Cerebellar nuclear complex (tissue), 1 donor: ENCODE measurements around the gene ZNF750.
"Not testable (repeated sequence)": the region's sequence is repeated elsewhere in the genome, so short reads cannot be mapped to it uniquely, and the experiment has no call there.

ENCODE experiments used
- DNase-seq, 2 experiments: peaks; one replicate each; lab custom pipeline; 2025; lab: John Stamatoyannopoulos, UW

ZNF750 gene

DNA sequence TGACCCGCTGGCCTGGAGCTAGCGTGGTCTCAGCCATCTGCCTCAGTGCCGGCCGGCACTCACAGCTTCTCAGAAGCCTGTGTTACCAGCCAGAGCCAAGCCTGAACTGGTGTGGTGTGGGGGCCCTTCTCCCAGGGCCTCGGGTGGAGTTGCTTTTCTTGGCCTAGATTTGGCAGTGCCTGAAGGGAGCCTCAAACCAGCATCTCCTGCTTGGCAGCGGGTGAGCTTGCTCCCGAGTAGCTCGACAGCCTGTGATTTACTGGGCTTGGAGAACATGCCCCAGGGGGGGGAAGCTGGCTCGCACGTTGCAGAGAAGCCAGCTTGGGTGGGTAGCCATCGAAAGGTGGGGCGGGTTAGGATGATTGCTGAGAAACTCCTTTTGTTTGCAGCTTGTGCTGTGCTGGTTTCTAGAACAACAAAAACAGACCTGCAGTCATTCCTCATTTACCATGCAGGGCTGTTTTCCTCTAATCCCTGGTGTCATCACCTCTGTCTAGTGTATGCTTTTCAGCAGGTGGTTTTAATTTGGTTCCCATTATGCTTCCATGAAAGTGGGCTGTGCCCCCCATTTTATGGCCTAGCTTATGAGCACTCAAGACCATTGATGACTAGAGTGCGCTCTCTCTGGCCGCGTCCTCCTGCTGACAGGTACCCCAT lies 45.7 kb downstream of the ZNF750 start:
- DNase-seq: no peak

DNA sequence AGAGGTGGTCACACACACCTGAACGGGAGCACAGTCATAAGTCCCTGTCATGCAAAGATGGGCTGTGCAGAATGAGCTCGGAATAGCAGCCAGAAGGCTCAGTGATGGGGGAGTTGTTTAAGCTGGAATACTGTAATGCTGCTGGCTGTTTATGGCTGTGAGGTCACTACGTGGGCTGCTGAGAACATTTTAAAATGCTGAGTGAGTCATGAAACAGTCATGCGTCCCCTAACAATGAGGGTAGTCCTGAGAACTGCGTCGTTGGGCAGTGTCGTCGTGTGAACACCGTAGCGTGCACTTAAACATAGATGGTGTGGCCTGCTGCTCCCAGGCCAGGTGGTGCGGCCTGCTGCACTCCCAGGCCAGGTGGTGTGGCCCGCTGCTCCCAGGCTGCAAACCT lies 48.3 kb downstream of the ZNF750 start:
- no peak for DNase-seq

DNA sequence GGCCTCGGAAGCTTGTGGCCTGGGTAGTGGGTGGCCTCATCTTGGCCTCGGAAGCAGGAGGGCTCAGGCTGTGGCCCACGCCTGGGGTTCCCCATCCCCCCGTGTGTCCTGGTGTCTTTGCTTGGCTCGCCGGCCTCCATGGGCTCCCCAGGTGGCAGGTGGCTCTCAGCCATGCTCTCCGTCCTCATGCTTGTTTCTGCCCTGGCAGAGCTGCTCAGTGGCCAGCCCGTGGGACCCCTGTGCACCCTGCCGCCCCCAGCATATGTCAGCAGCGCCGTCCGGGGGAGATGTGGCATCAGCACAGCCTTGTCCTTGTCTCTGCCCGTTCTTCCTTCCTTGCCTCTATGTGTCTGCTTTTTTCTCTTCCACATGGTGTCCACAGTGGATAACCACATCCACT lies 49.4 kb downstream of the ZNF750 start:
- no peak for DNase-seq

DNA sequence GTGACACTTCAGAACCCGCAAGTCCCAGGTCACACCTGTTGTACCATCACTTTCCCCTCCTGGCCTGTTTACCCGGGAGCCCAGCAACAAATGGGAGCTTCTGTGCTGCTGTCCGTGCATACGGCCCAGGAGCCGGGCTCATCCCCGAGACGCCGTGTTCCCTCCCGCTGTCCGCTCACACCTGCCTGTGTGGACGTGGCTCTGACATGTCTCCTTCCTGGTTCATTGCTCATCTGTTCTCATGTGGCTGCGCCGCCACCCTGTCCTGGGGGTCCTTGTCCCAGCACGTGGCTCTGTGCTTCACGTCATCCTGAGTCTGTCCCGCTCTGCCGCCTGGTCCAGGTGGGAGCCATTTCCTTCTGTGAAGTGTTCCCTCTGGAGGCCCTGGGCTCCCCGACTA lies 50.0 kb downstream of the ZNF750 start:
- no peak for DNase-seq

DNA sequence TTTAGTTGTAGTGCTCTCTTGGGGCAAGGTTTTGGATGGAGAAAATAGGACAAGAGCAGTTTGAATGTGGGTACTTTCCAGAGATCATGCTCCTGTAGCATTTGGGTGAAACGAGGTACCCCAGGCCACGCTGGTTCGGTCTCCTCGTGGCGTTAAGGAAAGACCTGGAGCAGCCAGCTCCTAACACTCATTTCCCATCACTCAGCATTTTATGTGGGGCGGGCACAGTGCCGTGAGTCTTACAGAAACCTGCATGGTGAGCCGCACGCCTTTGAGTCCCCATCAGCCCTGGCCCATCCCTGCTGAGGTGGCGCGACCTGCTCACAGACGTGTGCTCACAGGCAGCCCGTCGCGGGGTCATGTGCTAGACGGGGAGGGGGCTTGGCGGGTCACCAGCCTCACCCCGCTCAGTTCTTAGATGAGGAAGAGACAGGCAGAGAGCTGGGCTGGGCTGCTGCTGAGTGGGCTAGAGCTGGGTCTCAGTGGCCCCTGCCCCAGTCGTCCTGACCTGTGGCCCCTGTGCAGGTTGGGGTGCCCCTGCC lies 50.7 kb downstream of the ZNF750 start:
- no peak for DNase-seq

DNA sequence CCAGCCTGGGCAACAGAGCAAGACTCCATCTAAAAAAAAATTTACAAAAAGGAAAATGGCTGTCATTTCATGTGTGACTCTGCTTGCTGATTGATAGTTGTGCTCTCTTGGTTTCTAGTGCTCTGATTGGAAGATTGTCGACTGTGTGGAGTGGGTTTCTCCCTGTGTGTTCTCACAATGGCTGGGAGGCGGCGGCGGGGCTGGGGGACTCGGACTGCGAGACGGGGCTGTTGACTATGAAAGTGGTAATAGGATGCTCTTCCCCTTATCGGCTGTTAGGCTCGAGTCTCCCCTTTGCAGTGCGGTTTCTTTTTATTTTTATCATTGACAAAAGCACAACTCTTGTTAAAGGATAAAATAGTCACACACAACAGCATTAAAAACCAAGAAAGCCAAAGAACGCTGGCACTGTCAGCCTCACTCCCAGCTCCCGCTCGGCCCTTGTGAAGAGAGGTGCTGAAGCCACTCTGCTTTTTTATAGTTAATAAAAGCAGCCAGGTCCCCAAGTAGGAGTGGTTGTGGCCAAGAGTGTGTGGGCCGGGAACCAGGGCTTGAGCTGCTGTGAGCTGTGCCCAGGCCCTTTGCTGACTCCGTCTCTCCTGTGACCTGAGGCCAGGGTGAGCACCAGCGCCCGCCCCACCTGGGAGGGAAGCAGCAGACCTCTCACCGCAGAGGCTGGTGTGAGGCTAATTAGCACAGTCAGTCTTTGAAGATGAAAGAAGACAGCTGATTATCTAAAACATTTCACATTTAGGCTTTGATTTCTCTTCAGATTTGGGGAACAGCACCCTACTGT lies 51.4 kb downstream of the ZNF750 start:
- DNase-seq: no peak

DNA sequence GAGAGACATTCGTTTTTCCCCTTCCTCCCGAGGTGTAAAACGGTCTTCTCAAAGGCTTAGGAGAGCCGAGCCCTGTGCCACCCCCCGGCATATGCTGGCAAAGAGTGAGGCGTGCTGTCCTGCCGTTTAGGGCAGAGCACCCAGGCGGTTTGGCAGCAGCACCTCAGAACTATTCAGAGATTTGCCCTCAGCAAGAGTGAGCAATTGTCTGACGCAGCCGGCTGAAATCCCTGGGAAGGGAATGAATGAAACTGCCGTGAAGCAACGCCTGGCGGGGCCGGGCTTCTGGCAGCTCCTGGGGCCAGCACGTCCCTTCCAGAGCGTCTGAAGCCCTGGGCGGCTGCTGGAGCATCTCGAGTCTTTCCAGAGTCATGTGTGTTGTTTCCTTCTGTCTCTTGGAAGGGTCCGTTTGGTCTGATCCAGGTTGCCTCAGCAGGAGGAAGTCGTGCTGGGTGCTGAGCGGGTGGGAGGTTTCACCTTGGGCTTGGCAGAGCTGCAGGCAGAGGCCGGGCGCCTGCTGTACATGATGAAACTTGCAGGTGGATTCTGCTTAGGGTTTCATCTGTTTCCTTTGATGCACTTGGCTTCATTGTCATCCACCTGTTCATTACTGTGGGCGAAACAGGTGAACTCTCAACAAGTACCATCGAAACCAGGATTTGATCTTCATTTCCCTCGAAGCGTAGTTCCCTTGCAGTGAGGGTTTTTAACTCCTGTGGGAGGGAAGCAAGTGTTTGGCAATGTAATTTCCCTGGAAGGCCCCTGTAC lies 52.6 kb downstream of the ZNF750 start:
- no peak for DNase-seq

DNA sequence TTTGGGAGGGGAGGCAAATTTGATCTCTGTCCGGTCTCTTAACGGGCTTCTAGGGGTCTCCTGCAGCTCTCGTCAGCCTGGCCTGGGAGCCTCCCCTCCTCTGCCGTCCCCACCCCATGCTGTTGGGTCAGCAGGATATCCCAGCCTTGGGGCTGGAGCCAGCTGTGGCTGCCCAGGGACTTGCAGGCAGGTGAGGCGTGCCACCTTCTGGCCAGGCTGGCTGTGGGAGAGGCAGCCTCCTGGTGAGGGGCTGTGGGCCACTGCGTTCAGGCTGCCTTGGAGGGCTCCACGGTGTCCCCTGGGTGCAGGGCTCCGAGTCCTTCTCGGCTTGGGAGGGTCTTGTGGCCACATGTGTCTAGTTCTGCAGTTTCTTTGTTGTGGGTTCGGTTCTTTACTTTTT lies 53.4 kb downstream of the ZNF750 start:
- no peak for DNase-seq

DNA sequence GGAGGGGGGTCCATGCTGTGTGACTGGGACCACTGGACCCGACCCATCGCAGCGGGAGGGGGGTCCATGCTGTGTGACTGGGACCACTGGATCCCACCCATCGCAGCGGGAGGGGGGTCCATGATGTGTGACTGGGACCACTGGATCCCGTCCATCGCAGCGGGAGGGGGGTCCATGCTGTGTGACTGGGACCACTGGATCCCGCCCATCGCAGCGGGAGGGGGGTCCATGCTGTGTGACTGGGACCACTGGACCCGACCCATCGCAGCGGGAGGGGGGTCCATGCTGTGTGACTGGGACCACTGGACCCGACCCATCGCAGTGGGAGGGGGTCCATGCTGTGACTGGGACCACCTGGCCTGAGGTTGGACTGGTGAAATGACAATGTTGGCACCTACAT lies 54.2 kb downstream of the ZNF750 start:
- not testable (repeated sequence) for DNase-seq

DNA sequence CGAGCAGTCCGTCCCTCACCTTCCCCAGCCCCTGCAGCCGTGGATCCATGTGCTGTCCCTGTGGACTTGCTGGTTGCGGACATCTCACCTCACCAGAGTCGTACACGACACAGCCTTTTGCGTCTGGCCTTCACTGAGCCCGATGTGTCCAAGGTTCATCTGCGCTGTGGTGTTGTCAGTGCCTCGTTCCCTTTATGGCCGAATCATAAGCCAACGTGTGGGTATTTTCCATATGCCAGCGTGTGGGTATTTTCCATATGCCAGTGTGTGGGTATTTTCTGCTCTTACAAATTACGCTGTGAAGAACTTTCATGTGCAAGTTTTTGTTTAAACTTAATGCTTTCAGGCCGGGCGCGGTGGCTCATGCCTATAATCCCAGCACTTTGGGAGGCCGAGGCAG lies 56.3 kb downstream of the ZNF750 start:
- no peak for DNase-seq

DNA sequence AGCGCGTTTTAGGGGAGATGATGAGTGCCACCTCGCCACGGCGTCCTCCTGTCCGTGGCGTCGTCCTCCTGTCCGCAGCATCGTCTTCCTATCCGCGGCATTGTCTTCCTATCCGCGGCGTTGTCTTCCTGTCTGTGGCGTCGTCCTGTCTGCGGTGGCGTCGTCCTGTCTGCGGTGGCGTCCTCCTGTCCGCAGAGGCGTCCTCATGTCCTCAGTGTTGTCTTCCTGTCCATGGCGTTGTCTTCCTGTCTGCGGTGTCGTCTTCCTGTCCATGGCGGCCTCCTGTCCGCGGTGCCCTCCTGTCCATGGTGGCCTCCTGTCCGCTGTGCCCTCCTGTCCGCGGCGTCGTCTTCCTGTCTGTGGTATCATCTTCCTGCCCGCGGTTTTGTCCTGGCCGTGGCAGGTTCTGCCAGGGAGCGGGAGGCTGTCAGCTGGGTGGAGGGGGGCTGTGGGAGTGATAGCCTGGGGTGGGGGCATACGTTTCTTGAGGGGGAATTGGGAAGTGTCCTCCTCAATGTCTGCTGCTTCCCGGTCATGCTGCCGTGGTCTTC lies 57.1 kb downstream of the ZNF750 start:
- DNase-seq: no peak

DNA sequence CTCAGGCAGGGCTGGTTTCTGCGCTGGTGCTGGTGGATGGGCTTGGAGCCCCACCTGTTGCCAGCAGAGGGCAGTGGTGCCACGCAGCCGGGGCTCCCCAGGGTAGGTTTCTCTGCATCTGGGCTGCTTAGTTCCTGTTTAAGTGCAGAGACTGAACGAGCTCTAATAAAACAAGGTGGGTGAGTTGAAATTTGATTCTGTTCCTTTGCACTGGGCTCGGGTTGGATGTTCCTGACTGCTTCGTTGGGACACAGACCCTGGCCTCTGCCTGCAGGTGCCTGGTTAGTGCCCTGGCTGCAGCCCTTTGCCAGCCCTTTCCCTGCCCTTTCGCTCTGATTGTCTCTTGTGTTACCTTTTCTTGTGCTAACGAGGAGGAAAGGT lies 57.9 kb downstream of the ZNF750 start:
- DNase-seq: peak in 1 of 2 experiments; percentile 39

DNA sequence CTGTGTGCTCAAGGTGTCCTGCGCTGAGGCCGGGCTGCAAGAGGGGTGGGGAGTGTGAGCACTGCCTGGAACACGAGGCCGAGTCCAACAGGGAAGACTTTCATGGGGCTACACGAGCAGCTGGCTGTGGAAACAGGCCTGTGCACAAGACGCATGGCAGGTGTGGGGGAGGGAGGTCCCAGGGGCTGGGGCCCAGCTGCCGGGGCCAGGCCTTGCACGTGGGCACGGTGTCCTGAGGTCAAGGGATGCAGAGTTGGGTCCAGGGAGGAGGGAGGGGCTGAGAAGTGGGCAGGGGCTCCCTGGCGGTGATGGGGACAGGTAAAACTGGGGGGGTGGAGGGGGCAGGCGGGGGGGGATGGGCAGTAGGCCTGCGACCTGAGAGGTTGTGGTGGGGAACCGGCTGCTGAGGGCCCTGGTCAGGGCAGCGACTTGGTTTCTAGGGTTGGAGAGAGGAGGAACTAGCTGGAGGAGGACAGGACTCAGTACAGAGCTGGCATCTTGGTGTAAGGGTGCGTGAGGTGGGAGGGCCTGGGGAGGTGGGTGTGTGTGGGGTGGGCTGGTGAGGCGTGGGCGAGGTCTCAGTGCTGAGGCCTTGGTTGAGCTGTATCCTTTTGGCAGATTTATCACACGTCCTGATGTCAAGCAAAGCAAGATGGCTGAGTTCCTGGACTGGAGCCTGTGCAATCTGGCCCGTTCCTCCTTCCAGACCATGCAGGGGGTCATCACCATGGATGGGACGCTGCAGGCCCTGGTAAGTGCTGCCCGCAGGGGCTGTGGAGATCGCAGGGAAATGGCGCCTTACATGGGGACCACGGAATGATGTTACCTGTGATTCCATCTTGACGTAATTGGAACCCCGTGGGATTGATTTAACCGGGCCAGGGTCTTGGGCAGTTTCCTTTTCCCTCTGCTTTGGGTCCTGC lies 58.6 kb downstream of the ZNF750 start:
- DNase-seq: no peak

DNA sequence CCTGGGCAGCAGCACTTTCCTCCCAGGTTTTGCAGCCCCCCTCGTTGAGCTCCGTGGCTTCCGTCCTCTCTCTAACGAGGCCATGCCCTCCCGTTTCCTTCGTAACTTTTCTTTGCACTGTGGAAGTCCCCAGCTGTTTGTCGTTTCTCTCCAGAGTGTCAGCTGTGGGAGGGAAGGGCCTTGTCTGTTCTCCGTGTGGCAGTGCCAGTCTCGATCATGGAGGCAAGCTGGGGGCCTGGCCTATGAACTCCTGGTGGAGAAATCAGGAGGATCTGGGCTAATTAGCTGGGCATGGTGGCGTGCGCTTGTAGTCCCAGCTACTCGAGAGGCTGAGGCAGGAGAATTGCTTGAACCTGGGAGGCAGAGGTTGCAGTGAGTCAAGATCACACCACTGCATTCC lies 59.6 kb downstream of the ZNF750 start:
- no peak for DNase-seq

DNA sequence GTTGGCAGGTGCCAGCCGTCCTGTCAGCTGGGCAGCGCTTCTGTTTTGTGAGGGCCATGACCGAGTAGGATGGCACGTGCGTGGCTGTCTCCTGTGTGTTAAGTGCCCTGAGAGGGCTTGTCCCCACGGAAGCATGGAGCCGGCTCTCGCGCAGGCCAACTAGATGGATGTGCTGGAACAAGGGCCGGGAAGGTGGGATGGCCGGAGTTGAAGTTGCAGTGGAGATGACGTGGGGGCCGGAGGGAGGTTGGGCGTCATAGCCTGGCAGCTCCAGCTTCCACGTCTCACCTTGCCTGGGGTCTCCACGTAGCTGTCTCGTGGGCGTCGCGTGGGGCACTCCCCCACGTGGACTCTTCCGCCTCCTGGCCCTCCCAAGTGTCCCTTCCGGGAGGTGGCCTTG lies 60.3 kb downstream of the ZNF750 start:
- DNase-seq: no peak
